ENCODE measurements around the gene ITPKB. TPM values are rescaled to one million over a fixed set of nuclear protein-coding genes. Genes with fewer than 3 reads are reported as not detected.

The ITPKB gene
- total RNA-seq, 4 donors from 2014 or later, result 22.2 to 68.6 (median 31.5) TPM

DNA sequence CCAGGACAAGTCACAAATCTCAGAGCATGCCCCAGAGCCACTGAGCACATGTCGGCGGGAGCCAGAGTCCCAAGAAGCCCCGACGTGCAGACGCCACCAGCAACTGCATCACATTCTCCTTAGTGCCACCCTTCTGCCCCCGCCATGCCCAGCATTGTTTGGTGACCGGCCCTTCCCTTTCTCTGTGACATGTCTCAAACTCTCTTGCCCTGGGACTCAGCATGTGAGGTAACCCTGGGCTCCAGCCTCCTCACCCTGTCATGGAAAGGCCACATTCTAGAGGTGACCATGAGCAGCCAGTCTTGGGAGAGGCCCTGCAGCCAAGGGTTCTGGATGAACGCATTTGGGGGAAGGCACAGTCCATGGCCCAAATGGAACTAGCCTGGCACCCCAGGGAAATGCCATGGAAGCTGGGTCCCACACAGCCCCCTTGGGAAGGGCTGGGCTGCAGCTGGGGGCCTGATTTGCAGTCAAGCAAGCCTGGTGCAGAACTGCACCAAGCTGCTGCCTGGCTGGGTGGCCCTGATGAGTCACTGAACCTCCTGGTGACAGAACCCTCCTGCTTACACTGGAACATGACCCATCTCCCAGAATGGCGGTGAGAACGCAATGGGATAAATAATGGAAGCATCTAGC lies 94.4 kb downstream of the ITPKB start:
- TF ChIP-seq, protein P1, sequence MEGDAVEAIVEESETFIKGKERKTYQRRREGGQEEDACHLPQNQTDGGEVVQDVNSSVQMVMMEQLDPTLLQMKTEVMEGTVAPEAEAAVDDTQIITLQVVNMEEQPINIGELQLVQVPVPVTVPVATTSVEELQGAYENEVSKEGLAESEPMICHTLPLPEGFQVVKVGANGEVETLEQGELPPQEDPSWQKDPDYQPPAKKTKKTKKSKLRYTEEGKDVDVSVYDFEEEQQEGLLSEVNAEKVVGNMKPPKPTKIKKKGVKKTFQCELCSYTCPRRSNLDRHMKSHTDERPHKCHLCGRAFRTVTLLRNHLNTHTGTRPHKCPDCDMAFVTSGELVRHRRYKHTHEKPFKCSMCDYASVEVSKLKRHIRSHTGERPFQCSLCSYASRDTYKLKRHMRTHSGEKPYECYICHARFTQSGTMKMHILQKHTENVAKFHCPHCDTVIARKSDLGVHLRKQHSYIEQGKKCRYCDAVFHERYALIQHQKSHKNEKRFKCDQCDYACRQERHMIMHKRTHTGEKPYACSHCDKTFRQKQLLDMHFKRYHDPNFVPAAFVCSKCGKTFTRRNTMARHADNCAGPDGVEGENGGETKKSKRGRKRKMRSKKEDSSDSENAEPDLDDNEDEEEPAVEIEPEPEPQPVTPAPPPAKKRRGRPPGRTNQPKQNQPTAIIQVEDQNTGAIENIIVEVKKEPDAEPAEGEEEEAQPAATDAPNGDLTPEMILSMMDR (IDR thresholded peaks at IDR 0.05), result no peak
- ATAC-seq (ENCODE audit: low FRiP score) (no peak), DNase-seq (ENCODE audit: low spot score) (no peak)

GRCh38 chr1:226643611-226644540 lies 95.2 kb downstream of the ITPKB start:
- ATAC-seq (ENCODE audit: low FRiP score) (no peak), DNase-seq (ENCODE audit: low spot score) (no peak)
- TF ChIP-seq, protein P1 (IDR thresholded peaks at IDR 0.05), result no peak

DNA sequence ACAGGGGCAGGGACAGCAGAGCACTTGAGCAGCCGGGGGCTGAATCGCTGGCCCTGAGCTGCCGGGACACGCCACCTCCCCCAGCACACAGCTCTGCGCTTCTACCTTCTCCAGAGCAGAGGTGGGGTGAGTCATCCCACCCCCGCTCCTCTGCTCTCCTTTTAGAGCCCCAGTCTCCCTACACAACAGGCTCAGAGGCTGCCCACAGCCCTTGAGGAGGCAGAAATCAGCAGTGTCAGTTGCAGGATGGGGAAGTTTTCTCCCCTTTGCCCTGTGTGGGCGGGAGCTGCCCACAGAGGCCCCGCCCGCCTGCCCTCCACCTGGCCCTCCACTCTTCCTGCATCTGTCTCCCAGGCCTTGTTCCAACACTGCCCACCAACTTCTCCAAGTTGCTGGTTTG lies 95.9 kb downstream of the ITPKB start:
- DNase-seq (ENCODE audit: low spot score) (no peak), ATAC-seq (ENCODE audit: low FRiP score) (peak; percentile 83)
- TF ChIP-seq, protein P1 (IDR thresholded peaks at IDR 0.05), result no peak

GRCh38 chr1:226642421-226642820 lies 96.7 kb downstream of the ITPKB start:
- ATAC-seq (ENCODE audit: low FRiP score) (no peak), DNase-seq (ENCODE audit: low spot score) (no peak)
- TF ChIP-seq, protein P1 (IDR thresholded peaks at IDR 0.05), result no peak

- ATAC-seq (ENCODE audit: low FRiP score) (no peak), DNase-seq (ENCODE audit: low spot score) (no peak)
- TF ChIP-seq, protein P1 (IDR thresholded peaks at IDR 0.05), result no peak
These were observed 97.3 kb downstream of the ITPKB start for GRCh38 chr1:226641671-226642231.

- ATAC-seq (ENCODE audit: low FRiP score) (no peak), DNase-seq (ENCODE audit: low spot score) (no peak)
These were observed 98.6 kb downstream of the ITPKB start for GRCh38 chr1:226640321-226641136.

More at GRCh38 chr1:226640321-226641136, 98.6 kb downstream of the ITPKB start:
- TF ChIP-seq, protein P1 (IDR thresholded peaks at IDR 0.05), result no peak
